ENCODE data around the gene DEF6. TPM values are rescaled to one million over a fixed set of nuclear protein-coding genes. Genes with fewer than 3 reads are reported as not detected.

The DEF6 gene
- total and polyA plus RNA-seq, 11 donors, result 0.38 to 14.4 (median 1.1) TPM

- Histone ChIP-seq H3K27ac (no peak overlapping the region), H3K4me1 (peaks cover 0 to 39% (median 18%) of the 10 kb centered on the region in 12 donors), H3K36me3 (peaks cover 0 to 29% (median 28%) of the 10 kb centered on the region in 9 donors), H3K4me3 (no peak overlapping the region), H3K27me3 (no peaks in the 10 kb centered on the region), H3K9me3 (no peaks in the 10 kb centered on the region)
- 81 to 91% (median 87%) methylated on average over 3 of the region's 3 CpGs for WGBS, 4 donors
- intact Hi-C loops (cut with DNase I), result no loop called here
- TF ChIP-seq CTCF (IDR thresholded peaks at IDR 0.05) (no peak), POLR2A (IDR thresholded peaks at IDR 0.05) (no peak)
- peak; percentile 17 to 37 (median 22) for ATAC-seq
- DNase-seq, result no peak
These were observed 18.9 kb upstream of the DEF6 start for GRCh38 chr6:35278708-35279107.

- intact Hi-C loops (cut with DNase I), result no loop called here
- Histone ChIP-seq H3K36me3 (peaks cover 0 to 51% (median 50%) of the 10 kb centered on the region in 9 donors), H3K27me3 (no peaks in the 10 kb centered on the region), H3K4me3 (no peak overlapping the region), H3K4me1 (peaks cover 0 to 19% (median 6%) of the 10 kb centered on the region in 12 donors), H3K9me3 (no peaks in the 10 kb centered on the region), H3K27ac (no peak overlapping the region)
- ATAC-seq, result peak in 3 of 4 donors; percentile 16 to 25 (median 24)
- TF ChIP-seq POLR2A (IDR thresholded peaks at IDR 0.05) (no peak), CTCF (IDR thresholded peaks at IDR 0.05) (no peak)
- WGBS, 4 donors, result 27 to 34% (median 31%) methylated on average over 4 of the region's 4 CpGs
- DNase-seq, result no peak
These were observed 16.7 kb upstream of the DEF6 start for GRCh38 chr6:35280903-35281302.

GRCh38 chr6:35282472-35282871, 15.1 kb upstream of the DEF6 start:
- no peaks in the 10 kb centered on the region for H3K27me3 ChIP-seq
- WGBS, 4 donors, result 88 to 96% (median 90%) methylated on average over 2 of the region's 2 CpGs
- no peak for TF ChIP-seq CTCF (IDR thresholded peaks at IDR 0.05)
- TF ChIP-seq POLR2A (IDR thresholded peaks at IDR 0.05), result no peak
- H3K4me3 ChIP-seq, result no peak overlapping the region
- H3K4me1 ChIP-seq, result peaks cover 0 to 16% (median 4%) of the 10 kb centered on the region in 12 donors
- H3K36me3 ChIP-seq, result peaks cover 0 to 67% (median 66%) of the 10 kb centered on the region in 9 donors
- DNase-seq, result no peak
- H3K27ac ChIP-seq, result no peak overlapping the region
- ATAC-seq, result no peak
- intact Hi-C loops (cut with DNase I), result no loop called here
- H3K9me3 ChIP-seq, result no peaks in the 10 kb centered on the region

- Histone ChIP-seq H3K27ac (no peak overlapping the region), H3K27me3 (no peaks in the 10 kb centered on the region), H3K4me1 (peaks cover 0 to 17% (median 4%) of the 10 kb centered on the region in 12 donors), H3K36me3 (peaks cover 0 to 76% (median 75%) of the 10 kb centered on the region in 9 donors), H3K9me3 (no peaks in the 10 kb centered on the region), H3K4me3 (no peak overlapping the region)
- no peak for DNase-seq
- intact Hi-C loops (cut with DNase I), result no loop called here
- WGBS, 4 donors, result 51 to 76% (median 62%) methylated on average over 2 of the region's 2 CpGs
- peak in 1 of 4 donors; percentile 40 for ATAC-seq
- TF ChIP-seq CTCF (IDR thresholded peaks at IDR 0.05), result no peak
- TF ChIP-seq POLR2A (IDR thresholded peaks at IDR 0.05), result no peak
These were observed 14.3 kb upstream of the DEF6 start for GRCh38 chr6:35283361-35283760.

Measured in heart left ventricle (tissue), 16 donors.